Measurements from ENCODE around the gene AHI1. TPM values are rescaled to one million over a fixed set of nuclear protein-coding genes. Genes with fewer than 3 reads are reported as not detected.

The AHI1 gene
- total RNA-seq, 4 donors from 2014 or later, result 9.2 to 16.5 (median 11.7) TPM

- intact Hi-C loops (cut with DNase I; ENCODE audit: low total_unique reads), result no loop called here
These were observed 7.2 kb upstream of the AHI1 start for GRCh38 chr6:135504734-135505133.

GRCh38 chr6:135503703-135504475 is 6.3 kb upstream of the AHI1 start:
- no peak overlapping the region for H3K4me3 ChIP-seq (ENCODE audit: low read depth, poor library complexity, severe bottlenecking)
- intact Hi-C loops (cut with DNase I; ENCODE audit: low total_unique reads), result no loop called here
- WGBS, 2 donors, result 86 to 92% methylated on average over 6 of the region's 6 CpGs
- DNase-seq (ENCODE audit: low spot score in 2 of 2), result no peak
- TF ChIP-seq CTCF (IDR thresholded peaks at IDR 0.05) (no peak), POLR2A (IDR thresholded peaks at IDR 0.05) (no peak)

More at GRCh38 chr6:135504734-135505133, 7.2 kb upstream of the AHI1 start:
- no peak overlapping the region for H3K4me3 ChIP-seq (ENCODE audit: low read depth, poor library complexity, severe bottlenecking)
- DNase-seq (ENCODE audit: low spot score in 2 of 2), result no peak
- WGBS, 2 donors, result 83 to 88% methylated on average over 3 of the region's 3 CpGs
- TF ChIP-seq CTCF (IDR thresholded peaks at IDR 0.05) (no peak), POLR2A (IDR thresholded peaks at IDR 0.05) (no peak)

DNA sequence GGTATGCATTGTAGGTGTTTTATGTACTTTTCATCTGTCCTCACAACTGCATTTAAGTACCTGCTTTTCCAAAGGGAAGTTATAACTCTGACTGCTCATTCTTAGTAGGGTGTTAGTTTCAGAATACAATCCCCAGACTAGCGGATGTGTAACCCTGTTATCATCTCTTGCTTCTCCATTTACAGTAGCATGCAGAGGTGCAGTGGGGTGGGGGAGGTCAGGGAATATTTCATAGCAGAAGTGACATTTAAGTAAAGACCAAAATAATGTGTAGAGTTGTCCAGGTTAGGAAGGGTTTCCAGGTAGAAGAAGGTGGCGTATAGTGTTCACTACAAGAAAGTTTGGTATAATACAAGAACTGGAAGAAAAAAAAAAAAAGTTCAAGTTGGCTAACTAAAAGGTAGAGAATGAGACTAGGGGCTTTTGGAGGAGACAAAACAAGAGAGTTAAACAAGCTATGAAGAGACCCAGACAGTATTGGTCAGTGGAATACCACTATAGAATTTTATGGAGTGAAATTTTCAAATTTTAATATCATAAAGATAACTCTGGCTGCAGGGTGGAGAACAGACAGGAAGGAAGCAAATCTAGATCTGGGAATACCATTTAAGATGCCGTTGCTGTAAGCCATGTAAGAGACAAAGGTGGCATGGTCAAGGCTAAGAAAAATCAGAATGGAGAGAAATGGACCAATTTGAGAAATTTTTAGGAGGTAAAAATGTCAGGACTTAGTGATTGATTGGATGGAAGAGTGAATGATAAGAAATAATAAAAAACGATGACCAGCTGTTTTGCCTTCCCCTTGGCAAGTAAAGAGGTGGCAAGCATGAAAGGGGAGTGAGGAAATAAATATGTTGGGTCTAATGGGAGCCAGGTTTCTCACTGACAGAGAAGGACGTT is 2.2 kb upstream of the AHI1 start:
- no peak for DNase-seq (ENCODE audit: low spot score in 2 of 2)
- TF ChIP-seq POLR2A (IDR thresholded peaks at IDR 0.05) (no peak), CTCF (IDR thresholded peaks at IDR 0.05) (no peak)
- intact Hi-C loops (cut with DNase I; ENCODE audit: low total_unique reads), result no loop called here
- H3K4me3 ChIP-seq (ENCODE audit: low read depth, poor library complexity, severe bottlenecking), result no peak overlapping the region
- 86% methylated on average over 5 of the region's 5 CpGs for WGBS, 2 donors

DNA sequence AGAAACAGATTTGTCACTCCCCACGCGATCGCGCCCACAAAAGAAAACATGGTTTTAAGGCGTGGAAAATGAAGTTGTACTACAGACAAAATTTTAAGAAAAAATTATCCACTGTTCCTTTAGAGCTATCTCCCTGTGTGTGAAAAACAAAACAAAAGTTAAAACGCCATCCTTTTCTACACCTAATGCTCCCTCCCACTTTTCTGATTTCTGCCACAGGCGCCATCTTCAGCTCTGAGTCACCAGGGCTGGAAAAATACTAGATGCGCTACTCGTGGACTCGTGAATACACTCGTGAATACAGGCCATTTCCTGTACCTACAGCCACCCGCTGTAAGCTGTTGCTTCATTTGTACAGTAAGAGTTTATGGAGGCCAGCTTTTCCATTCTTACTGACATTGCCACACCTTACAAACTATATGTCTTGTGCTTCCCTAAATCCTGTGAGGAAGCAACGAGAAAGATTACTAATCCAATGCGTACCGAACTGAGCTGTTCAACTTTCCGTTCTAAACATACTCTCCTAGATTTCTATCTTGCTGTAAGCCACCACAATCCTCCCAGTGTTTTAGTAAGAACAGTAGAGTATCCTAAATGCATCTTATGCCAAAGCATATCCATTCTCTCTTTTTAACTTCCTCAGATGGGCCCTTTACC is 773 bp upstream of the AHI1 start:
- WGBS, 2 donors, result 0% methylated on average over 16 of the region's 16 CpGs
- TF ChIP-seq CTCF (IDR thresholded peaks at IDR 0.05) (no peak), POLR2A (IDR thresholded peaks at IDR 0.05) (no peak)
- peak; percentile 85 to 93 for DNase-seq (ENCODE audit: low spot score in 2 of 2)
- peak overlapping the region; percentile 84 for H3K4me3 ChIP-seq (ENCODE audit: low read depth, poor library complexity, severe bottlenecking)
- intact Hi-C loops (cut with DNase I; ENCODE audit: low total_unique reads), result no loop called here

DNA sequence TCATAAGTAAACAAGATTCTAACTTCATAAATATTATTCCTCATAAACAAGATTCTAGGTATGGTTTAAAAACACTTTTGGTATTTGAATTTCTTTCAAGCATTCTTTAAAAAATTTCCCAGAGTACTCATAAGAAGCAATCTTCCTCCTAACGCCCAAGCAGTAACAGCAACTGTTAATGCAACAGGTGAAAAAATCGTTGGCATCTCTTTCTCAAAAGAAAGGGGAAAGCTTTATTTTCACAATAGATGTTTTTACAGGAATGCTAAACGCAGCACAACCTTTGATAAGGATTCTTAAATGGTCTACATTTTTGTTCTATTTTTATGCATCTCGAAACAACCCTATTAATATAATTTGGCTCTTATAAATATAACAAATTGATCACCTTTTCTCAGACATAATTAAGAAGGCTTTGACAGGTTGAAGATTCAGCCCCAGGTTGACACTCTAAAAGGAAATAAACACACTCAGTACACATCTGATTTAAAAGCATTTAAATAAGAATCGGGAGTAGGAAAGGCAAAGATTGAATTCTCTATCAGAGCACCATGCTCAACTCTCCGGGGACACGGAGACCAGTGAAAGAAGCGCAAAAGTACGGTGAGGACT is 634 bp downstream of the AHI1 start:
- TF ChIP-seq POLR2A (IDR thresholded peaks at IDR 0.05), result no peak
- TF ChIP-seq CTCF (IDR thresholded peaks at IDR 0.05), result no peak
- intact Hi-C loops (cut with DNase I; ENCODE audit: low total_unique reads), result no loop called here
- no peak for DNase-seq (ENCODE audit: low spot score in 2 of 2)
- WGBS, 2 donors, result 1% methylated on average over 9 of the region's 9 CpGs
- peak overlapping the region; percentile 84 for H3K4me3 ChIP-seq (ENCODE audit: low read depth, poor library complexity, severe bottlenecking)
